SU-DHL-6 (cell line): ENCODE data around the gene ORAI3.

ENCODE experiments used
- CTCF ChIP-seq: fragments of 200-600 bp; sonication (generic); IDR thresholded peaks from one replicate; pipeline ENCODE4 v1.5.1; 2017; ENCODE audit warnings: antibody characterized with exemption, mild to moderate bottlenecking, low read length, moderate library complexity; ENCODE audit not compliant: insufficient read depth, poor library complexity, severe bottlenecking
- EZH2phosphoT487 ChIP-seq: fragments of 200-600 bp; sonication (generic), shearing (Covaris generic); conservative IDR thresholded peaks from 2 replicates; pipeline ENCODE4 v1.6.1; 2018; ENCODE audit warnings: mild to moderate bottlenecking, antibody characterized with exemption, low read length, moderate library complexity, mixed read lengths

GRCh38 chr16:30964574-30965226 lies 15.8 kb downstream of the ORAI3 start:
- TF ChIP-seq CTCF = no peak
- no peak for TF ChIP-seq EZH2phosphoT487
